ENCODE measurements around the gene FNIP1.
"Not testable (repeated sequence)": the region's sequence is repeated elsewhere in the genome, so short reads cannot be mapped to it uniquely, and the experiment has no call there.

FNIP1 gene

GRCh38 chr5:131749723-131750470, 46.9 kb downstream of the FNIP1 start:
- DNase-seq (ENCODE audit: low read depth in 2 of 2) = no peak

- DNase-seq (ENCODE audit: low read depth in 2 of 2) = no peak
Observed at GRCh38 chr5:131749138-131749537, 47.7 kb downstream of the FNIP1 start.

- no peak for DNase-seq (ENCODE audit: low read depth in 2 of 2)
Observed at GRCh38 chr5:131747180-131748105, 49.4 kb downstream of the FNIP1 start.

- no peak for DNase-seq (ENCODE audit: low read depth in 2 of 2)
Observed at GRCh38 chr5:131746423-131746822, 50.4 kb downstream of the FNIP1 start.

GRCh38 chr5:131745703-131746102, 51.1 kb downstream of the FNIP1 start:
- no peak for DNase-seq (ENCODE audit: low read depth in 2 of 2)

GRCh38 chr5:131745155-131745554, 51.7 kb downstream of the FNIP1 start:
- DNase-seq (ENCODE audit: low read depth in 2 of 2) = no peak

- no peak for DNase-seq (ENCODE audit: low read depth in 2 of 2)
Observed at GRCh38 chr5:131740477-131740876, 56.3 kb downstream of the FNIP1 start.

GRCh38 chr5:131735393-131735792, 61.4 kb downstream of the FNIP1 start:
- DNase-seq (ENCODE audit: low read depth in 2 of 2) = no peak

- not testable (repeated sequence) for DNase-seq (ENCODE audit: low read depth in 2 of 2)
Observed at GRCh38 chr5:131734939-131735338, 61.9 kb downstream of the FNIP1 start.

GRCh38 chr5:131729292-131729691, 67.5 kb downstream of the FNIP1 start:
- not testable (repeated sequence) for DNase-seq (ENCODE audit: low read depth in 2 of 2)

- not testable (repeated sequence) for DNase-seq (ENCODE audit: low read depth in 2 of 2)
Observed at GRCh38 chr5:131724089-131724488, 72.7 kb downstream of the FNIP1 start.

- no peak for DNase-seq (ENCODE audit: low read depth in 2 of 2)
Observed at GRCh38 chr5:131720714-131721113, 76.1 kb downstream of the FNIP1 start.

GRCh38 chr5:131719564-131719963, 77.3 kb downstream of the FNIP1 start:
- no peak for DNase-seq (ENCODE audit: low read depth in 2 of 2)

- no peak for DNase-seq (ENCODE audit: low read depth in 2 of 2)
Observed at GRCh38 chr5:131718487-131719014, 78.3 kb downstream of the FNIP1 start.

GRCh38 chr5:131717164-131717563, 79.7 kb downstream of the FNIP1 start:
- DNase-seq (ENCODE audit: low read depth in 2 of 2) = not testable (repeated sequence)

- no peak for DNase-seq (ENCODE audit: low read depth in 2 of 2)
Observed at GRCh38 chr5:131716650-131717049, 80.2 kb downstream of the FNIP1 start.

GRCh38 chr5:131710391-131710790, 86.4 kb downstream of the FNIP1 start:
- no peak for DNase-seq (ENCODE audit: low read depth in 2 of 2)

- no peak for DNase-seq (ENCODE audit: low read depth in 2 of 2)
Observed at GRCh38 chr5:131709043-131709442, 87.8 kb downstream of the FNIP1 start.

GRCh38 chr5:131706281-131706680, 90.5 kb downstream of the FNIP1 start:
- DNase-seq (ENCODE audit: low read depth in 2 of 2) = no peak

- DNase-seq (ENCODE audit: low read depth in 2 of 2) = no peak
Observed at GRCh38 chr5:131694926-131695325, 101.9 kb downstream of the FNIP1 start.

GRCh38 chr5:131693894-131694293, 102.9 kb downstream of the FNIP1 start:
- no peak for DNase-seq (ENCODE audit: low read depth in 2 of 2)

GRCh38 chr5:131685516-131686171, 111.2 kb downstream of the FNIP1 start:
- no peak for DNase-seq (ENCODE audit: low read depth in 2 of 2)

All from activated CD4-positive, alpha-beta T cell treated with anti-CD3 and anti-CD28 coated beads for 24 hours (primary cell).